Activated CD4-positive, alpha-beta T cell treated with anti-CD3 and anti-CD28 coated beads, Interleukin-2, amount 50 U/mL, for 48 hours (primary cell): ENCODE measurements around the gene N4BP2.
A peak's percentile ranks its signal among the peaks of the same experiment; 100 is the strongest.

Source experiments
- DNase-seq, 2 experiments: peaks; one replicate each; pipeline ENCODE4 v3.0.0-alpha.2; 2020

The N4BP2 gene

DNA sequence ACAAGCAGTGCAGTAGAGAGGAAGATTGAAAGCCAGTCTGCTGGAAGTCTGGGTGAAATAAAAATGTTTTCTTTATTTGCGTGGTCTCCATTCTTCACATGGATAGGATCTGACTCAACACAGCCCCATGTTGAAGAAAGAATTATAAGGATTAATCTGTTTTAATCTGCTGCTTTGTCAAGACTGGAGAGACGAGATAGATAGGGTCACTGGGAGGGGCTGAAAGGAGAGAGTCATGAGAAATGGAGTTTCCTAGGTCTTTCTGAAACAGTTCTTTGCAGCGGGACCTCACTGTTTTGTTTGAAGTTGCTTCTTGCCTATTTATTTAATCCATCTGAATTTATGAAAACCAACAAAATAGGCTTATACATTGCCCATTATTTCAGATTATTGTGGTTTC is 107.8 kb downstream of the N4BP2 start:
- DNase-seq = no peak

GRCh38 chr4:40165916-40166315 is 109.3 kb downstream of the N4BP2 start:
- no peak for DNase-seq

- no peak for DNase-seq
Measured at GRCh38 chr4:40168070-40168469, 111.4 kb downstream of the N4BP2 start.

- no peak for DNase-seq
Measured at GRCh38 chr4:40170588-40170987, 113.9 kb downstream of the N4BP2 start.

GRCh38 chr4:40173470-40173875 is 116.8 kb downstream of the N4BP2 start:
- no peak for DNase-seq

DNA sequence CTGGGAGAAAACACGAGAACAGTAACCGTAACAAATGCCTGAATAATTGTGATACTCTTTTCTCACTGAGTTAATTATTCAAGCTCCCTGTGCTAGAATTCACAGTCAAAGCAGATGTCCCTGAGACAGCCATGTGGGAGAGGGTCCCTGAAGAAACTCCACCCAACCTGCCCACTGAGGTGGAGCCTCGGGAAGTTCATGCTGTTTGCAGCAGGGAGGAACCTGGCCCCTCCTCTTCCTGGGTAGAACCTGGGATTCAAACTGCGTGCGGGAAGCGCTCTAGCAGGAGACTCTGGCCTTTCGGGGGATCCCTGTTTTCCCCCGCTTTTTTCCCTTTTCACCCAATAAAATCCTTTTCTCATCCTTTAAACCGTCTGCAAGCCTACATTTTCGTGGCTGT is 120.0 kb downstream of the N4BP2 start:
- DNase-seq = no peak

- no peak for DNase-seq
Measured at GRCh38 chr4:40177591-40177990, 120.9 kb downstream of the N4BP2 start.

GRCh38 chr4:40178672-40179071 is 122.0 kb downstream of the N4BP2 start:
- no peak for DNase-seq

- no peak for DNase-seq
Measured at GRCh38 chr4:40179360-40179759, 122.7 kb downstream of the N4BP2 start.

DNA sequence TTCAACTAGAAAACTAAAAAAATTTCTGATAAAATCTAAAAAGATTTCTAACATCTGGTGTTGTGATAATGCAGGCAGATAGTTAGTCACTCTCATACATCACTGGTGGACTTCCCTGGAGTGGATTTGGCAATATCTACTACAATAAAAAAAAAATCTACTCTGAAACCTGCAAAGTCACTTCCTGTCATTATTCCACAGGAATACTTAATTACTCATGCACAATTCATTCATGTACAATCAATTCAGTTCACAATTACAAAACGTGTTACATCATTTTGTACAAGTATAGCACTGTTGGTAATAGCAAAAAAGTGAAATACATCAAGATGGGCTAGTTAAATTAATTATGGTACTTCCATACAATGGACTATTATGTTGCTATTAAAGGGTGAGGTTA is 123.7 kb downstream of the N4BP2 start:
- DNase-seq = no peak

DNA sequence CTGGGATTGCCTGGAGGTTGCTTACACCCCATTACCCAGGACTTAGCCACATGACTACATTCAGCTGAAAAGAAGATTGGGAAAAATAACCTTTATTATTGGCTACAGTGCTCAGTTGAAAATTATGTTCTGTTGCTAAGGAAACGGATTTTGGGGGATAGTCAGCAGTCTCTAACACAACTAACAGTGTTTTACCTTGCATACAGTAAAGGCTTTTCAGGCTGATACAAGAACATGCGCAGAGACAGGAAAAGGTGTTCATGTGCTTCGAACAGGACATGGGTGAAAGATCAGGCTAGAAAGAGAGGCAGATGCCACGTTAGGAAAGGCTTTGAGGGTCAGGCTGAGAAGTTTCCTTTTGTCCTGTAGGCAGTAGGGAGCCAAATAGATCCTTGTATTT is 125.4 kb downstream of the N4BP2 start:
- DNase-seq = no peak

- no peak for DNase-seq
Measured at GRCh38 chr4:40182954-40183353, 126.3 kb downstream of the N4BP2 start.

DNA sequence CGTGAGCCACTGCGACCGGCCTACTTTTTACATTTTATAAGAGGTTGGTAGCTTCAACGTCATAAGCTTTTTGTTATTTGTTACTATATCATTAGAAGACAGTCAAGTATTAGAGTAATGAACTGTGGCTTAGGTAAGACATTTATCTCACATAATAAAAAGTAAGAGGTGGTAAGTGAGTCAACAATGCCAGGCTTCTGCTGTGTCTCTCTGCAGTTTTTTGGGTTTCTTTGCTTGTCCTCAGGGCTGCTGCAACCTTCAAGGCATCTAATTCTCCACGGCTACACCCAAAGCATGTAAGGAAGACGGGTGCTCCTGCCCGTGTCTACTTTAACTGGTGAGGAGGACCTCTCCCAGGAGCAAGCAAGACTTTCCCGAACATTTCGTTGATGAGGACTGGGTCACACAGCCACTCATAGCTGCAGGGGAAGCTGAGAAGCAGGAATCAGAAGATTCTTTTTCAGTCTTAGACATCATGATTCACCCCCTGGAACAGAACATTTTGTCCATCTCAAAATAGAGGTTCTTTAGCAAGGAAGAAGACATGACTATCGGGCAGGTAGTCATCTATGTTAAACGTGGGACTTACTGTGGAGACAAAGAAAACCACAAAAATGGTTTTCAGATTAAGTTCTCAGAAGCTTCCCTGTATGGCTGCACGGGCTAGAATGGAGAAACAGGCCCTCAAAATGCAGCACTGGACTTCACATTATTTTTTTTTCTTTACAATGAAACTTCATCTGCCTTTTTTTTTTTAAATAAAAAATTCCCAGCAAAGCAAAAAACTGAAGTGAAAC is 127.2 kb downstream of the N4BP2 start:
- DNase-seq = peak in 1 of 2 experiments; percentile 36

DNA sequence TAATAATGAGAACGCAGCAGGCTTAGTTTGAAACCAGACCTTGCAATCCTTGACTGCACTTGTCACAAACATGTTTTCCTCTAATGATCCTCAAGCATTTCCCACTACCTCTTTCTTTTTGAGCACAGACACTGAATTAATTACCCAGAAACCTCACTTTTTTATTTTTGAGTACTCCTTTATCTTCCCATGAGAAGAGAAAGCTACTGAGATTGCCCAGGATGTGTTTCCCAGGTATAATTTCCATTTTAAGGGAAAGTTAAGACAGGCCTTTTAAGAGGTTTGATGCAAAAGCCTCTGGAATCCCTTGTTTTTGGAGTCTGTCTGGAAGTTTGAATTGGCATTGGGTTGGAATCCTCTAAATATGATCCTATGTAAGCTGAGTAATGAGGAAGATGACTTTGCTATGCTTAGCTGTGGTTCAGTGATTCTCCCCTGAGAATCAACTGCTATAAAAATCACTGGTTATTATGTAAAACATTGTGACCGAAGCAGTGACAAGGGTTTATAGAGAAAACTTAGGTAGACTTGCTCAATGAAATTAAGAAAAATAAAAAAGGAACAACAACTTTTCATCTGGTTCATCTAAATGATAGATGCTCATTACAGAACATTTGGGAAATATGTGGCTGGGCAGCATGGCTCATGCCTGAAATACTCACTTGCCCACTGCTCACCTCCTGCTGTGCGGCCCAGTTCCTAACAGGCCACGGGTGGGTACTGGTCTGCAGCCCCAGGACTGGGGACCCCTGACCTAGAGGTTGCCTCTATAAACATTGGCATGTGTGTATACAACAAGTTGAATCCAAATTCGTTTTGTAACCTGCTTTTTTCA is 129.4 kb downstream of the N4BP2 start:
- DNase-seq = no peak

- DNase-seq = no peak
Measured at GRCh38 chr4:40186665-40187014, 130.0 kb downstream of the N4BP2 start.

GRCh38 chr4:40187386-40187906 is 130.8 kb downstream of the N4BP2 start:
- peak in 1 of 2 experiments; percentile 37 for DNase-seq

DNA sequence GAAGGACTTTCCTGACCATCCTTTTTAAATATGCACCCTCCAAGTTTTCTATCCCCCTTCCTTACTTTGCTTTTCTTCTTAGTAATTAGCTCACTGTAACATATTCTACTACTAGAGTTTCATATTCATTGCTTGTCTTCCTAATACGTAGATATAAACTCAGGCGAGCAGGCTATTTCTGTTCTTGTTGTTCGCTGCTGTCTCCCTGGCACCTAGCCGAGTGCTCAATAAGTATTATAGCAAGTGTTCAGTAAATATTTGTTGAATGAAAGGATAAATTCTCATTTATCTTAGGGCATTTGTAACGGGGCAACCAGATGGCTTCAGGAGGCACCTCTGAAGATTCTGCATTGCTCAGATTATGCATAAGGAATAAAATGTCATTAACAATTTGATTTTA is 133.4 kb downstream of the N4BP2 start:
- DNase-seq = no peak

DNA sequence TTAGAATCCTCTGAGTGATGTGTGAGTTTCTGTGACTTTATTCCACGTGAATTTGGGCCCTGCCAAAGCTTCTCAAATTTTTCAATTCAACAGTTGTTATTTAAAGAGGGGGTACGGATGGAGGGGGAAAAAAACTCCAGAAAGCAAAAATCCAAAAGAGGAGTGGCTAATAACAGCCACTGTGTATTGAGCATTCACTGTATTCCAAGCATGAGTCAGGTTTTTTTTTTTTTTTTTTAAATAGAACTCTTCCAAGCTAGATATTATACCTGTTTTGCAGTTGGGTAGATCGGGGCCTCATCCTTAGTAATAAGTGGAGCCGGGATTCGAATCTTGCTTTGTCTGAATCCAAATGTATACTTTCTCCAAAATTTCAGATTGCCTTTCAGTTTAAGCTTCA is 133.8 kb downstream of the N4BP2 start:
- no peak for DNase-seq

- DNase-seq = no peak
Measured at GRCh38 chr4:40190880-40191815, 134.5 kb downstream of the N4BP2 start.

GRCh38 chr4:40192114-40193015 is 135.7 kb downstream of the N4BP2 start:
- DNase-seq = no peak

DNA sequence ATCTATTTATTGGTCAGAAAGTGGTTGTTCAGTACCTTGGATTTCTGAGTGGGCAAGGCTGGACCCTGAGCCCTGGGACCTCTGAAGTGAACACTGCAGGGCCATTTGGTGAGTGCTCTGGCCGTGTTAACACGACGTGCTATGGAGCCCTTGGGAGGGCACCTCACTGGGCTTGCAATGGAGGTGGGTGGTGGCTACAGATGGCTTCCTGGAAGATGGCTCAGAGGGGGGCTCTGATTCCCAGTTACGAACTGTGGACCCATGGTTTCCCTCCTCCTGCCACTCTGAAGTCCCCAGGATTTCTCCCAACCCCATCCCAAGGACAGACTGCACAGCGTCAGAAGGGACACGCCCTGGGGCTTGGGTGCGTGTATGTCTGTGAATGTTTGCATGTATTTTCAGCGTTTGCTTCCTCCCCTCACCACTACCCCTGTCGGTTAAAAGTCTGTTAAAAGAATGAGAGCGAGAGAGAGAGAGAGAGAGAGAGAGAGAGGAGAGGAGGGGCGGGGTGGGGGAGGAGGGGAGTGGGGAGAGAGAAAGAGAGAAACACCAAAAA is 136.4 kb downstream of the N4BP2 start:
- no peak for DNase-seq
